Esophagus muscularis mucosa (tissue), 3 donors: ENCODE results near the gene PDE4D.

ENCODE experiments used
- POLR2A ChIP-seq: fragments of 450-650 bp; IDR thresholded peaks from one replicate; pipeline ENCODE4 v1.6.1; 2017; ENCODE audit warnings: antibody characterized with exemption, moderate library complexity, mild to moderate bottlenecking, low read depth
- TF ChIP-seq, protein P1 (sequence below), 3 experiments: fragments of 200-600 bp in 2 of 3; fragments of 450-650 bp in 1 of 3; sonication (generic) in 2 of 3; IDR thresholded peaks; one replicate each; pipeline ENCODE4 v1.5.1; 2017 to 2019; ENCODE audit warnings: antibody characterized with exemption in 3 of 3, mild to moderate bottlenecking in 2 of 3, moderate library complexity in 1 of 3

DNA sequence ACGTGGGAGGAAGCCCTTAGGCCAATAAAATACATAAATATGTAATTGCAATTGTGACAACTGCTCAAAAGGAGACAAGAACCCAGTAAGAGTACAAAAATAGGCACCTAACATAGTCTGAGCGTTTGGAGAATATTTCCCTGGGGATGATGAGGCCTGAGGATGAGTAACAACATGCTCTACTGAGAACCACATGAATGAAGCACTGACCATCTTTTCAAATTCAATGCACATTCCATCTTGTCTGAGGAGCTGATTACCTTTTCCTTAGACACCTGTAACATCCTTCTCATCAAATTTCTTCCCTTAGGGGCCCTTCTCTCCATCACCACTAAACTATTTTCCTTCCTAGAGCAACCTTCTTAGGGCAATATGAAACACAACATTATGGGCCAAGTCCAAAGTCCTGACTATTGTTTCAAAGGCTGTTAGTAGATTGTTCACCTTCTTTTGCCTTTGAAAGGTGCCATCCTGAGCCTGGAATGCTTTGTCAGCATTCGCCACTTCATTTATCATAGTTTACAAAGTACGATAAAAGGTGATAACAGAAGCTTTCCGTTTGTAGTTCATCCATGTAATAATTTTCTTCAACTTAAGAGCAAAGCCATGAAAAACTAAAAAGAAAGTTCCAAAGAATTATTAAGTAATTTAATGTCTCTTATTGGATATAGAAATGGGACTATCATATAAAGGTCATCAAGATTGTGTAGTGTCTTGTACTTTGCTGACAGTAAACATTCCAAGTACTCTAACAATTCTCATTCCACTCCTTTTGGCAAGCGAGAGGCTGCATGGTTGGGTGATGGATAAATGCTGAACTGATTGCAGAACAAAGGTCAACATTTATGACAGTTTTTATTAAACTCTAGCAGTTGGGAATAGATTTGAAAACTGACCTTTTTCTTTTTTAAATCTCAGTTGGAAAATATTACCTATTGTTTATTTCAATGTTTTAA lies 471.3 kb downstream of the PDE4D start:
- TF ChIP-seq, protein P1, sequence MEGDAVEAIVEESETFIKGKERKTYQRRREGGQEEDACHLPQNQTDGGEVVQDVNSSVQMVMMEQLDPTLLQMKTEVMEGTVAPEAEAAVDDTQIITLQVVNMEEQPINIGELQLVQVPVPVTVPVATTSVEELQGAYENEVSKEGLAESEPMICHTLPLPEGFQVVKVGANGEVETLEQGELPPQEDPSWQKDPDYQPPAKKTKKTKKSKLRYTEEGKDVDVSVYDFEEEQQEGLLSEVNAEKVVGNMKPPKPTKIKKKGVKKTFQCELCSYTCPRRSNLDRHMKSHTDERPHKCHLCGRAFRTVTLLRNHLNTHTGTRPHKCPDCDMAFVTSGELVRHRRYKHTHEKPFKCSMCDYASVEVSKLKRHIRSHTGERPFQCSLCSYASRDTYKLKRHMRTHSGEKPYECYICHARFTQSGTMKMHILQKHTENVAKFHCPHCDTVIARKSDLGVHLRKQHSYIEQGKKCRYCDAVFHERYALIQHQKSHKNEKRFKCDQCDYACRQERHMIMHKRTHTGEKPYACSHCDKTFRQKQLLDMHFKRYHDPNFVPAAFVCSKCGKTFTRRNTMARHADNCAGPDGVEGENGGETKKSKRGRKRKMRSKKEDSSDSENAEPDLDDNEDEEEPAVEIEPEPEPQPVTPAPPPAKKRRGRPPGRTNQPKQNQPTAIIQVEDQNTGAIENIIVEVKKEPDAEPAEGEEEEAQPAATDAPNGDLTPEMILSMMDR (IDR thresholded peaks at IDR 0.05), result no peak
- TF ChIP-seq POLR2A, result no peak
